HepG2 (cell line): ENCODE measurements around the gene TRNT1. TPM values are rescaled to one million over a fixed set of nuclear protein-coding genes. Genes with fewer than 3 reads are reported as not detected.
A peak's percentile ranks its signal among the peaks of the same experiment; 100 is the strongest.

ENCODE experiments used
- ATF1 ChIP-seq: IDR thresholded peaks from 2 replicates; pipeline ENCODE4 v1.6.1; 2016; ENCODE audit warnings: mild to moderate bottlenecking, control low read depth
- EEA1 ChIP-seq: sonication (generic); formaldehyde crosslinking; IDR thresholded peaks from 2 replicates; pipeline ENCODE4 v1.5.1; 2020; ENCODE audit warnings: mild to moderate bottlenecking, missing genetic modification reagents, borderline replicate concordance
- KLF13 ChIP-seq: sonication (generic); formaldehyde crosslinking; IDR thresholded peaks from 2 replicates; pipeline ENCODE4 v1.4.0; 2020; ENCODE audit warnings: mild to moderate bottlenecking, missing genetic modification reagents
- MBNL3 ChIP-seq: fragments of 250-450 bp; sonication (Bioruptor Pico); conservative IDR thresholded peaks from 2 replicates; pipeline ENCODE4 v1.8.0; 2022; ENCODE audit warnings: mild to moderate bottlenecking, inconsistent platforms
- NFYB ChIP-seq: sonication (generic); formaldehyde crosslinking; IDR thresholded peaks from 2 replicates; pipeline ENCODE4 v1.4.0; 2020; ENCODE audit warnings: missing genetic modification reagents
- TMF1 ChIP-seq: sonication (generic); formaldehyde crosslinking; IDR thresholded peaks from 2 replicates; pipeline ENCODE4 v1.8.1; 2022; ENCODE audit warnings: low read depth, missing genetic modification reagents
- ZC3H13 ChIP-seq: sonication (generic); formaldehyde crosslinking; IDR thresholded peaks from 2 replicates; pipeline ENCODE4 v1.8.1; 2023; ENCODE audit warnings: mild to moderate bottlenecking, missing genetic modification reagents, moderate library complexity
- ZFY ChIP-seq: sonication (generic); formaldehyde crosslinking; IDR thresholded peaks from 2 replicates; pipeline ENCODE4 v1.4.0; 2020; ENCODE audit warnings: missing genetic modification reagents
- ZNF256 ChIP-seq: sonication (generic); formaldehyde crosslinking; conservative IDR thresholded peaks from 2 replicates; pipeline ENCODE4 v1.4.0; 2020; ENCODE audit warnings: missing genetic modification reagents
- ZNF30 ChIP-seq: sonication (generic); formaldehyde crosslinking; IDR thresholded peaks from 2 replicates; pipeline ENCODE4 v1.5.0; 2020; ENCODE audit warnings: mild to moderate bottlenecking, missing genetic modification reagents
- ZNF878 ChIP-seq: sonication (generic); formaldehyde crosslinking; IDR thresholded peaks from 2 replicates; pipeline ENCODE4 v1.8.1; 2023; ENCODE audit warnings: mild to moderate bottlenecking, missing genetic modification reagents, moderate library complexity
- ZNF879 ChIP-seq: sonication (generic); formaldehyde crosslinking; IDR thresholded peaks from 2 replicates; pipeline ENCODE4 v1.8.1; 2023; ENCODE audit warnings: missing genetic modification reagents
- ZNF891 ChIP-seq: sonication (generic); formaldehyde crosslinking; IDR thresholded peaks from 2 replicates; pipeline ENCODE4 v1.5.0; 2020; ENCODE audit warnings: mild to moderate bottlenecking, missing genetic modification reagents
- ZSCAN21 ChIP-seq: sonication (generic); formaldehyde crosslinking; IDR thresholded peaks from 2 replicates; pipeline ENCODE4 v1.8.0; 2022; ENCODE audit warnings: mild to moderate bottlenecking, missing genetic modification reagents, moderate library complexity, borderline replicate concordance
- polyA plus RNA-seq, 8 experiments: library from polyadenylated mRNA; depleted of rRNA in 3 of 8; stranded (reverse) in 7 of 8; unstranded in 1 of 8; fragments of >200 nt; fragmentation: Illumina TruSeq in 4 of 8; extraction: Trizol in 4 of 8; gene quantifications; 2 replicates each; pipeline versions ENCODE4 v1.2.1 to v1.2.3, GENCODE V29; 2011 to 2016; ENCODE audit warnings: low read depth in 4 of 8, missing spikeins in 1 of 8, mixed read lengths in 1 of 8; ENCODE audit not compliant: insufficient read depth in 1 of 8
- total RNA-seq, 5 experiments: library from RNA; depleted of rRNA; stranded (reverse); fragments of >200 nt; fragmentation: Illumina TruSeq; extraction: Trizol; gene quantifications; 2 replicates each; pipeline ENCODE4 v1.2.3, GENCODE V29; 2016; ENCODE audit warnings: low read depth in 1 of 5
- TF ChIP-seq, protein P1 (sequence below): sonication (generic); formaldehyde crosslinking; IDR thresholded peaks from 2 replicates; pipeline ENCODE4 v1.4.0; 2020; ENCODE audit warnings: missing genetic modification reagents

The TRNT1 gene
- total and polyA plus RNA-seq, 2 of the 13 experiments (the other 11 are each of a cell fraction or from before 2014, with no cell fraction given): 9.4 to 27.7 TPM

DNA sequence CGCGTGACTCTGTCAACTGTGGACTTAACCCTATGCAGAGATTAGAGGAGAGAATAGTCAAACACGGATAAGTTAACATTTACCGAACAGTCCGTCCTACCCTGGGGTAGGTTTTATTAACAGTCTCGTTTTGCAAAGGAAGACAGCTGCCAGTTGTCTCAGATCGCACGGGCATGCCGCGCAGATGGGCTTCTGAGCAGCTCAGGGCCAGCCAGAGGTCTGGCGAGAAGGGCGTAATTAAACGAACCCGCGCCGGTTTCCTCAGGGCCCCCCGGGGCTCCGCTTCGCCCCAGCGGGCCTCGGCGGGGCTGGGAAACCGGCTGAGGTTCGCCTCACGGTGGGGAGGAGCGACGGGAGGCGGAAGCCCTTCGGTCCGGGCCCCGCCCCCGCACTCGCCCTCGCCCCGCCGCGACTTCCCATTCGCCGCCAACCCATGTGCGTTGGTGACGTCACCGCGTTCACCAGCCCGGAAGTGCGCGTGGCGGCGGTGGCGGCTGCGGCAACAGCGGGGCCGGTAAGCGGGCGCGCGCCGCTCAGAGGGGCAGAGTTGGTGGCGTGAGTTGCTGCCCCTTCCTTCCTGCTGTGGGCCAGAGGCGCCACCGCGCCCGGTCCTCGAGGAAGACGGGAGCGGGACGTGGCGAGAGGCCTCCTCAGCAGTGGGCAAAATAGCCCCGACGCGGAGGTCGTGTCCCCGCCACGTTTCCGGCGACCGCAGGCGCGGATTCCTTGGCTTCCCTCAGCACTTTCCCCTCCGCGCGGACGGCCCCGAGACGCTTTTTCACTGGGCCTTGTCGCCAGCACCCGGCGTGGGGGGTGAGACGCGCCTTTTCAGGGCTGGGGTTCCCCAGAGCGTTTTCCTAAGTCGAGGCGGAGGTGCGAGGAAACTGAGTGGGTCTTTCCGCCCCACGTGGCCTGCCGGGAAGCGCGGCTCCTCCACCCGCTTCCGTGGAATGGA, at the start of gene TRNT1 (continued):
- peak; percentile 82 for TF ChIP-seq ZC3H13
- TF ChIP-seq ZSCAN21 (CRISPR knock-in tag): peak; percentile 90
- TF ChIP-seq ZFY: peak; percentile 89
- peak; percentile 77 for TF ChIP-seq ATF1 (CRISPR knock-in tag)
- no peak for TF ChIP-seq EEA1 (CRISPR knock-in tag)
- TF ChIP-seq NFYB (CRISPR knock-in tag): peak; percentile 85
- TF ChIP-seq ZNF878 (CRISPR knock-in tag): no peak
- peak; percentile 68; the same call in 1 of the 2 replicates for TF ChIP-seq ZNF891 (CRISPR knock-in tag)
- no peak for TF ChIP-seq MBNL3
- TF ChIP-seq ZNF879 (CRISPR knock-in tag): 0 out of 2 replicates have a peak, but pooled peaks have one; percentile 66
- TF ChIP-seq KLF13 (CRISPR knock-in tag): 0 out of 2 replicates have a peak, but pooled peaks have one; percentile 11
- no peak; the same call in 1 of the 2 replicates for TF ChIP-seq ZNF256
- peak; percentile 74; the same call in 1 of the 2 replicates for TF ChIP-seq TMF1
- TF ChIP-seq, protein P1, sequence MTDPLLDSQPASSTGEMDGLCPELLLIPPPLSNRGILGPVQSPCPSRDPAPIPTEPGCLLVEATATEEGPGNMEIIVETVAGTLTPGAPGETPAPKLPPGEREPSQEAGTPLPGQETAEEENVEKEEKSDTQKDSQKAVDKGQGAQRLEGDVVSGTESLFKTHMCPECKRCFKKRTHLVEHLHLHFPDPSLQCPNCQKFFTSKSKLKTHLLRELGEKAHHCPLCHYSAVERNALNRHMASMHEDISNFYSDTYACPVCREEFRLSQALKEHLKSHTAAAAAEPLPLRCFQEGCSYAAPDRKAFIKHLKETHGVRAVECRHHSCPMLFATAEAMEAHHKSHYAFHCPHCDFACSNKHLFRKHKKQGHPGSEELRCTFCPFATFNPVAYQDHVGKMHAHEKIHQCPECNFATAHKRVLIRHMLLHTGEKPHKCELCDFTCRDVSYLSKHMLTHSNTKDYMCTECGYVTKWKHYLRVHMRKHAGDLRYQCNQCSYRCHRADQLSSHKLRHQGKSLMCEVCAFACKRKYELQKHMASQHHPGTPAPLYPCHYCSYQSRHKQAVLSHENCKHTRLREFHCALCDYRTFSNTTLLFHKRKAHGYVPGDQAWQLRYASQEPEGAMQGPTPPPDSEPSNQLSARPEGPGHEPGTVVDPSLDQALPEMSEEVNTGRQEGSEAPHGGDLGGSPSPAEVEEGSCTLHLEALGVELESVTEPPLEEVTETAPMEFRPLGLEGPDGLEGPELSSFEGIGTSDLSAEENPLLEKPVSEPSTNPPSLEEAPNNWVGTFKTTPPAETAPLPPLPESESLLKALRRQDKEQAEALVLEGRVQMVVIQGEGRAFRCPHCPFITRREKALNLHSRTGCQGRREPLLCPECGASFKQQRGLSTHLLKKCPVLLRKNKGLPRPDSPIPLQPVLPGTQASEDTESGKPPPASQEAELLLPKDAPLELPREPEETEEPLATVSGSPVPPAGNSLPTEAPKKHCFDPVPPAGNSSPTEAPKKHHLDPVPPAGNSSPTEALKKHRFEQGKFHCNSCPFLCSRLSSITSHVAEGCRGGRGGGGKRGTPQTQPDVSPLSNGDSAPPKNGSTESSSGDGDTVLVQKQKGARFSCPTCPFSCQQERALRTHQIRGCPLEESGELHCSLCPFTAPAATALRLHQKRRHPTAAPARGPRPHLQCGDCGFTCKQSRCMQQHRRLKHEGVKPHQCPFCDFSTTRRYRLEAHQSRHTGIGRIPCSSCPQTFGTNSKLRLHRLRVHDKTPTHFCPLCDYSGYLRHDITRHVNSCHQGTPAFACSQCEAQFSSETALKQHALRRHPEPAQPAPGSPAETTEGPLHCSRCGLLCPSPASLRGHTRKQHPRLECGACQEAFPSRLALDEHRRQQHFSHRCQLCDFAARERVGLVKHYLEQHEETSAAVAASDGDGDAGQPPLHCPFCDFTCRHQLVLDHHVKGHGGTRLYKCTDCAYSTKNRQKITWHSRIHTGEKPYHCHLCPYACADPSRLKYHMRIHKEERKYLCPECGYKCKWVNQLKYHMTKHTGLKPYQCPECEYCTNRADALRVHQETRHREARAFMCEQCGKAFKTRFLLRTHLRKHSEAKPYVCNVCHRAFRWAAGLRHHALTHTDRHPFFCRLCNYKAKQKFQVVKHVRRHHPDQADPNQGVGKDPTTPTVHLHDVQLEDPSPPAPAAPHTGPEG: peak; percentile 36; the same call in 1 of the 2 replicates
- TF ChIP-seq ZNF30 (CRISPR knock-in tag): no peak
